Caco-2 (cell line): ENCODE results near the gene APLNR. TPM values are rescaled to one million over a fixed set of nuclear protein-coding genes. Genes with fewer than 3 reads are reported as not detected.

Experiments
- BruUV-seq: library from RNA; stranded (reverse); fragments of 400-500 nt; replicated peaks from 2 replicates; lab custom pipeline; 2021; lab: Mats Ljungman, UMichigan
- CTCF ChIA-PET: fragments of 300-600 bp; sonication (Branson Sonifier 250); formaldehyde crosslinking; loops from one replicate; lab custom pipeline; 2022; ENCODE audit warnings: antibody characterized with exemption; lab: Charles Lee
- POLR2A ChIA-PET: fragments of 300-600 bp; sonication (Branson Sonifier 250); formaldehyde crosslinking; loops from one replicate; lab custom pipeline; 2022; ENCODE audit warnings: antibody characterized with exemption; lab: Charles Lee
- DNase-seq, 2 experiments: peaks; one replicate each; pipeline versions ENCODE4 v3.0.0 to v3.0.0-alpha.2; 2020 to 2022
- H3K27me3 ChIP-seq: replicated peaks from 2 replicates; pipeline ENCODE4 v1.6.0; 2011; ENCODE audit warnings: low read length; ENCODE audit not compliant: control insufficient read depth, insufficient read depth
- H3K36me3 ChIP-seq: 2 replicates; pipeline ENCODE4 v1.5.1; 2011; ENCODE audit warnings: low read length; ENCODE audit not compliant: control insufficient read depth, insufficient read depth
- H3K4me1 ChIP-seq: fragments of 250-450 bp; sonication (Bioruptor Pico); 2 replicates; pipeline ENCODE4 v1.5.1; 2020; ENCODE audit warnings: mild to moderate bottlenecking
- H3K4me3 ChIP-seq: 2 replicates; pipeline ENCODE4 v1.5.1; 2011; ENCODE audit warnings: low read depth, mild to moderate bottlenecking, control low read depth, low read length
- H3K9me3 ChIP-seq: fragments of 250-450 bp; sonication (Bioruptor Pico); 2 replicates; pipeline ENCODE4 v1.5.1; 2020; ENCODE audit warnings: mild to moderate bottlenecking, moderate library complexity
- H3K27ac Mint-ChIP-seq: one replicate; pipeline ENCODE4 v1.8.0; 2022; ENCODE audit warnings: mixed read lengths; ENCODE audit not compliant: unreplicated experiment
- H3K27me3 Mint-ChIP-seq: one replicate; pipeline ENCODE4 v1.8.0; 2022; ENCODE audit warnings: mixed read lengths; ENCODE audit not compliant: insufficient read depth, unreplicated experiment
- H3K36me3 Mint-ChIP-seq: one replicate; pipeline ENCODE4 v1.8.0; 2022; ENCODE audit warnings: mild to moderate bottlenecking, mixed read lengths; ENCODE audit not compliant: insufficient read depth, unreplicated experiment
- H3K4me1 Mint-ChIP-seq: one replicate; pipeline ENCODE4 v1.8.0; 2022; ENCODE audit warnings: low read depth, mixed read lengths; ENCODE audit not compliant: unreplicated experiment
- H3K4me3 Mint-ChIP-seq: one replicate; pipeline ENCODE4 v1.8.0; 2022; ENCODE audit warnings: mild to moderate bottlenecking, moderate library complexity, mixed read lengths; ENCODE audit not compliant: unreplicated experiment
- H3K9me3 Mint-ChIP-seq: one replicate; pipeline ENCODE4 v1.8.0; 2022; ENCODE audit warnings: mixed read lengths; ENCODE audit not compliant: unreplicated experiment
- CTCF ChIP-seq, 2 experiments: fragments of 200-600 bp in 1 of 2; IDR thresholded peaks; 1 replicate in 1 of 2; 2 replicates in 1 of 2; pipeline versions ENCODE4 v1.5.1 to v1.8.0; 2011 to 2022; ENCODE audit warnings: antibody characterized with exemption in 1 of 2, control low read depth in 1 of 2, inconsistent platforms in 1 of 2, low read depth in 1 of 2, low read length in 1 of 2, mild to moderate bottlenecking in 1 of 2, moderate library complexity in 1 of 2; ENCODE audit not compliant: insufficient read depth in 1 of 2, severe bottlenecking in 1 of 2, unreplicated experiment in 1 of 2
- intact Hi-C: fragments of 100-400 bp; cut with micrococcal nuclease; formaldehyde crosslinking; loops from one replicate; pipeline ENCODE4 v1.10.0; 2022; ENCODE audit not compliant: unreplicated experiment
- total RNA-seq: library from RNA; stranded (reverse); gene quantifications from 2 replicates; pipeline ENCODE4 v1.2.3, GENCODE V29; 2022

APLNR gene
- total RNA-seq, 1 experiment from 2014 or later = not detected

- CTCF ChIA-PET = interaction anchor here (1.2 to 1.4 kb wide), 2 partner anchors 74 to 134 kb away, joined by 3 to 6 read pairs; partner anchors contain the start of gene TNKS1BP1
- POLR2A ChIA-PET = no interaction called here
- BruUV-seq = no TSS peak
Measured at GRCh38 chr11:57251037-57251436, 14.0 kb upstream of the APLNR start.

GRCh38 chr11:57249384-57250319, 12.6 kb upstream of the APLNR start:
- H3K4me3 ChIP-seq = no peak overlapping the region
- BruUV-seq = no TSS peak
- TF ChIP-seq CTCF (IDR thresholded peaks at IDR 0.05; ENCODE audit: insufficient read depth in 1 of 2, low read depth in 1 of 2, low read length in 1 of 2, severe bottlenecking in 1 of 2, unreplicated experiment in 1 of 2) = peak; percentile 84 to 91
- no peaks in the 10 kb centered on the region for H3K9me3 ChIP-seq
- intact Hi-C loops = loop anchor here (1.0 to 10.0 kb wide), 7 partner anchors 29 to 625 kb away; no protein-coding TSS in a partner anchor
- H3K4me3 Mint-ChIP-seq = no peak overlapping the region
- peaks cover 1% of the 10 kb centered on the region; the same call in 1 of the 2 replicates for H3K27me3 ChIP-seq
- H3K4me1 Mint-ChIP-seq = no peaks in the 10 kb centered on the region
- ChIA-PET CTCF (interaction anchor here (0.6 to 2.0 kb wide), 39 partner anchors 9 to 624 kb away, joined by 3 to 80 read pairs (median 5); partner anchors contain the start of genes APLNR, SSRP1 and TNKS1BP1), POLR2A (interaction anchor here (0.6 kb wide), 3 partner anchors 129 to 581 kb away, joined by 3 to 7 read pairs (median 4); no protein-coding TSS in a partner anchor)
- no peaks in the 10 kb centered on the region for H3K36me3 ChIP-seq
- no peaks in the 10 kb centered on the region for H3K4me1 ChIP-seq
- H3K27me3 Mint-ChIP-seq = peaks cover 8% of the 10 kb centered on the region
- H3K9me3 Mint-ChIP-seq = no peaks in the 10 kb centered on the region
- peak; percentile 53 to 72 for DNase-seq
- no peak overlapping the region for H3K27ac Mint-ChIP-seq
- H3K36me3 Mint-ChIP-seq = no peaks in the 10 kb centered on the region

More at GRCh38 chr11:57251037-57251436, 14.0 kb upstream of the APLNR start:
- H3K4me3 Mint-ChIP-seq = no peak overlapping the region
- no peak for DNase-seq
- intact Hi-C loops = no loop called here
- no peaks in the 10 kb centered on the region for H3K9me3 ChIP-seq
- no peak overlapping the region for H3K4me3 ChIP-seq
- H3K27me3 Mint-ChIP-seq = peaks cover 5% of the 10 kb centered on the region
- H3K27me3 ChIP-seq = peaks cover 1% of the 10 kb centered on the region; the same call in 1 of the 2 replicates
- H3K27ac Mint-ChIP-seq = no peak overlapping the region
- no peaks in the 10 kb centered on the region for H3K4me1 Mint-ChIP-seq
- no peak for TF ChIP-seq CTCF (IDR thresholded peaks at IDR 0.05; ENCODE audit: insufficient read depth in 1 of 2, low read depth in 1 of 2, low read length in 1 of 2, severe bottlenecking in 1 of 2, unreplicated experiment in 1 of 2)
- H3K36me3 Mint-ChIP-seq = no peaks in the 10 kb centered on the region
- no peaks in the 10 kb centered on the region for H3K36me3 ChIP-seq
- H3K4me1 ChIP-seq = no peaks in the 10 kb centered on the region
- no peaks in the 10 kb centered on the region for H3K9me3 Mint-ChIP-seq

- Mint-ChIP-seq H3K4me3 (no peak overlapping the region), H3K9me3 (no peaks in the 10 kb centered on the region), H3K27me3 (peaks cover 8% of the 10 kb centered on the region), H3K4me1 (no peaks in the 10 kb centered on the region), H3K27ac (no peak overlapping the region), H3K36me3 (no peaks in the 10 kb centered on the region)
- no peaks in the 10 kb centered on the region for H3K9me3 ChIP-seq
- intact Hi-C loops = loop anchor here (1.0 to 10.0 kb wide), 7 partner anchors 29 to 624 kb away; no protein-coding TSS in a partner anchor
- peaks cover 1% of the 10 kb centered on the region; the same call in 1 of the 2 replicates for H3K27me3 ChIP-seq
- BruUV-seq = no TSS peak
- no peak overlapping the region for H3K4me3 ChIP-seq
- no peaks in the 10 kb centered on the region for H3K4me1 ChIP-seq
- POLR2A ChIA-PET = no interaction called here
- TF ChIP-seq CTCF (IDR thresholded peaks at IDR 0.05; ENCODE audit: insufficient read depth in 1 of 2, low read depth in 1 of 2, low read length in 1 of 2, severe bottlenecking in 1 of 2, unreplicated experiment in 1 of 2) = peak; percentile 46 to 71
- DNase-seq = peak; percentile 73 to 76
- CTCF ChIA-PET = interaction anchor here (0.6 to 2.0 kb wide), 29 partner anchors 8 to 1313 kb away, joined by 3 to 80 read pairs (median 5); partner anchors contain the start of genes APLNR, SSRP1 and TNKS1BP1
- no peaks in the 10 kb centered on the region for H3K36me3 ChIP-seq
Measured at GRCh38 chr11:57248780-57249383, 11.8 kb upstream of the APLNR start.
